Measurements from ENCODE around the gene INPP5A.

GRCh38 chr10:132728741-132729140, 191.2 kb downstream of the INPP5A start:
- TF ChIP-seq CTCF (IDR thresholded peaks at IDR 0.05): no peak
- TF ChIP-seq POLR2A (IDR thresholded peaks at IDR 0.05): no peak
